VCaP (cell line): ENCODE data around the gene KCNJ13.

ENCODE experiments used
- H3K27ac ChIP-seq: fragments of 450-650 bp; 2 replicates; pipeline ENCODE4 v1.5.1; 2017
- CTCF ChIP-seq: fragments of 450-650 bp; conservative IDR thresholded peaks from 2 replicates; pipeline ENCODE4 v1.5.1; 2017; ENCODE audit warnings: mild to moderate bottlenecking, moderate library complexity

KCNJ13 gene

GRCh38 chr2:232748038-232748437, 28.3 kb downstream of the KCNJ13 start:
- peak overlapping the region; percentile 91 for H3K27ac ChIP-seq
- TF ChIP-seq CTCF: no peak

GRCh38 chr2:232744963-232745362, 31.4 kb downstream of the KCNJ13 start:
- peak overlapping the region; percentile 91 for H3K27ac ChIP-seq
- TF ChIP-seq CTCF: no peak

GRCh38 chr2:232741972-232742371, 34.4 kb downstream of the KCNJ13 start:
- H3K27ac ChIP-seq: peak overlapping the region; percentile 91
- no peak for TF ChIP-seq CTCF

GRCh38 chr2:232741294-232741693, 35.1 kb downstream of the KCNJ13 start:
- H3K27ac ChIP-seq: peak overlapping the region; percentile 91
- TF ChIP-seq CTCF: no peak

GRCh38 chr2:232731470-232731869, 44.9 kb downstream of the KCNJ13 start:
- H3K27ac ChIP-seq: no peak overlapping the region
- no peak for TF ChIP-seq CTCF

GRCh38 chr2:232728785-232729184, 47.6 kb downstream of the KCNJ13 start:
- no peak for TF ChIP-seq CTCF
- no peak overlapping the region for H3K27ac ChIP-seq

GRCh38 chr2:232723027-232723426, 53.3 kb downstream of the KCNJ13 start:
- TF ChIP-seq CTCF: no peak
- peak overlapping the region; percentile 37; the same call in 1 of the 2 replicates for H3K27ac ChIP-seq

GRCh38 chr2:232721882-232722281, 54.5 kb downstream of the KCNJ13 start:
- H3K27ac ChIP-seq: peak overlapping the region; percentile 37; the same call in 1 of the 2 replicates
- TF ChIP-seq CTCF: no peak
